ENCODE results near the gene MTHFSD. TPM values are rescaled to one million over a fixed set of nuclear protein-coding genes. Genes with fewer than 3 reads are reported as not detected.

MTHFSD gene
- total RNA-seq, 1 donor from 2014 or later: 29.1 TPM

DNA sequence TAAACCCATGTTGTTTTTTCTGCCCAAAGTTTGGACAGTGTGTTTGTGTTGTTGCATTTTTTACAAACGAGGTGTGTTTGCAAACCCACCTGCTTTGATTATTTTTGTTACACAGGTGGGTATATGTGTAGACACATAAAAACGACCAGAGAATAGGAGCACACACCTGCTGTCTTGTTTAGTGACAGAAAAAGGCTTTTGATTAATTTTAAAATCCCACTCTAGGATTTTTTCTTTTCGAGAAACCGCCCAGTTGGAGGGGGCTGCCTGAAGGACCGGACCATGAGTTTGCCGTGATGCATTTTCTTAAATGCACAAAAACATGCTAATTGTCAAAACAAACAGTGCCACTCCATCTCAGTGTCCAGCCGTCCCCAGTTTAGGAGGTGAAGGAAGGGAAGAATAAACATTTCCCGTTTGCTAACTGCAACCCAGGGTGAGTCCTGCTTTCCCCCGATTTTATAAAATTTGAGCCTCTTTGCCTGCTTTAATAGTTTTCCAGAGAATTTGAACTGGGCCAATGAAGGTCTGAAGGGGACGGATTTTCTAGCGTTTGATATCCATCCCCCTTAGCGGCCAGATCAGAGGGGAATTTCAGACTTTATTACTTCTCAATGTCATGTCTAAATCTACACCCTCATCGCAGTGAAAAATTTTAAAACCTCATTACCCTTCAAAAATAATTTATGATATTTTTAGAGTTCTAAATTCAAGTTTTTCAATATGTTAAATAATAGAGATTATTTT lies 14.8 kb upstream of the MTHFSD start:
- Mint-ChIP-seq H3K4me3 (no peak overlapping the region), H3K36me3 (ENCODE audit: low read depth) (no peaks in the 10 kb centered on the region), H3K27me3 (peaks cover 64% of the 10 kb centered on the region), H3K9me3 (no peaks in the 10 kb centered on the region), H3K4me1 (no peaks in the 10 kb centered on the region), H3K27ac (no peak overlapping the region)
- intact Hi-C loops (cut with micrococcal nuclease): loop anchor here (10.0 kb wide), 2 partner anchors 165 to 1065 kb away; no protein-coding TSS in a partner anchor
- DNase-seq: no peak

DNA sequence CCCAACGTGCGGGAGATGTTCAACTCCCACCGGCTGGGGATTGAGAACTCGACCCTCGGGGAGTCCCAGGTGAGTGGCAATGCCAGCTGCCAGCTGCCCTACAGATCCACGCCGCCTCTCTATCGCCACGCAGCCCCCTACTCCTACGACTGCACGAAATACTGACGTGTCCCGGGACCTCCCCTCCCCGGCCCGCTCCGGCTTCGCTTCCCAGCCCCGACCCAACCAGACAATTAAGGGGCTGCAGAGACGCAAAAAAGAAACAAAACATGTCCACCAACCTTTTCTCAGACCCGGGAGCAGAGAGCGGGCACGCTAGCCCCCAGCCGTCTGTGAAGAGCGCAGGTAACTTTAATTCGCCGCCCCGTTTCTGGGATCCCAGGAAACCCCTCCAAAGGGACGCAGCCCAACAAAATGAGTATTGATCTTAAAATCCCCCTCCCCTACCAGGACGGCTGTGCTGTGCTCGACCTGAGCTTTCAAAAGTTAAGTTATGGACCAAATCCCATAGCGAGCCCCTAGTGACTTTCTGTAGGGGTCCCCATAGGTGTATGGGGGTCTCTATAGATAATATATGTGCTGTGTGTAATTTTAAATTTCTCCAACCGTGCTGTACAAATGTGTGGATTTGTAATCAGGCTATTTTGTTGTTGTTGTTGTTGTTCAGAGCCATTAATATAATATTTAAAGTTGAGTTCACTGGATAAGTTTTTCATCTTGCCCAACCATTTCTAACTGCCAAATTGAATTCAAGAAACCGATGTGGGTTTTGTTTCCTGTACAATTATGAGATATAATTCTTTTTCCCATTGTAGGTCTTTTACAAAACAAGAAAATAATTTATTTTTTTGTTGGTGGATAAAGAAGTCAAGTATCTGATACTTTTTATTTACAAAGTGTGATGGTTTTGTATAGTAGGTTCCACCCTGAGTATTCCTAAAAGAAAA lies 13.9 kb upstream of the MTHFSD start:
- Mint-ChIP-seq H3K27me3 (peaks cover 66% of the 10 kb centered on the region), H3K36me3 (ENCODE audit: low read depth) (no peaks in the 10 kb centered on the region), H3K4me1 (peaks cover 1% of the 10 kb centered on the region), H3K4me3 (no peak overlapping the region), H3K9me3 (no peaks in the 10 kb centered on the region), H3K27ac (peak overlapping the region; percentile 63)
- no peak for DNase-seq
- intact Hi-C loops (cut with micrococcal nuclease): loop anchor here (1.0 to 10.0 kb wide), 2 partner anchors 71 to 1066 kb away; no protein-coding TSS in a partner anchor

DNA sequence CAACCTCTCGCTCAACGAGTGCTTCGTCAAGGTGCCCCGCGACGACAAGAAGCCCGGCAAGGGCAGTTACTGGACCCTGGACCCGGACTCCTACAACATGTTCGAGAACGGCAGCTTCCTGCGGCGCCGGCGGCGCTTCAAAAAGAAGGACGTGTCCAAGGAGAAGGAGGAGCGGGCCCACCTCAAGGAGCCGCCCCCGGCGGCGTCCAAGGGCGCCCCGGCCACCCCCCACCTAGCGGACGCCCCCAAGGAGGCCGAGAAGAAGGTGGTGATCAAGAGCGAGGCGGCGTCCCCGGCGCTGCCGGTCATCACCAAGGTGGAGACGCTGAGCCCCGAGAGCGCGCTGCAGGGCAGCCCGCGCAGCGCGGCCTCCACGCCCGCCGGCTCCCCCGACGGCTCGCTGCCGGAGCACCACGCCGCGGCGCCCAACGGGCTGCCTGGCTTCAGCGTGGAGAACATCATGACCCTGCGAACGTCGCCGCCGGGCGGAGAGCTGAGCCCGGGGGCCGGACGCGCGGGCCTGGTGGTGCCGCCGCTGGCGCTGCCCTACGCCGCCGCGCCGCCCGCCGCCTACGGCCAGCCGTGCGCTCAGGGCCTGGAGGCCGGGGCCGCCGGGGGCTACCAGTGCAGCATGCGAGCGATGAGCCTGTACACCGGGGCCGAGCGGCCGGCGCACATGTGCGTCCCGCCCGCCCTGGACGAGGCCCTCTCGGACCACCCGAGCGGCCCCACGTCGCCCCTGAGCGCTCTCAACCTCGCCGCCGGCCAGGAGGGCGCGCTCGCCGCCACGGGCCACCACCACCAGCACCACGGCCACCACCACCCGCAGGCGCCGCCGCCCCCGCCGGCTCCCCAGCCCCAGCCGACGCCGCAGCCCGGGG lies 12.9 kb upstream of the MTHFSD start:
- peak overlapping the region; percentile 62 for H3K27ac Mint-ChIP-seq
- DNase-seq: no peak
- no peaks in the 10 kb centered on the region for H3K9me3 Mint-ChIP-seq
- intact Hi-C loops (cut with micrococcal nuclease): loop anchor here (1.0 to 10.0 kb wide), 2 partner anchors 70 to 1067 kb away; no protein-coding TSS in a partner anchor
- H3K27me3 Mint-ChIP-seq: peaks cover 67% of the 10 kb centered on the region
- peak overlapping the region; percentile 15 for H3K4me3 Mint-ChIP-seq
- peaks cover 7% of the 10 kb centered on the region for H3K4me1 Mint-ChIP-seq
- no peaks in the 10 kb centered on the region for H3K36me3 Mint-ChIP-seq (ENCODE audit: low read depth)

DNA sequence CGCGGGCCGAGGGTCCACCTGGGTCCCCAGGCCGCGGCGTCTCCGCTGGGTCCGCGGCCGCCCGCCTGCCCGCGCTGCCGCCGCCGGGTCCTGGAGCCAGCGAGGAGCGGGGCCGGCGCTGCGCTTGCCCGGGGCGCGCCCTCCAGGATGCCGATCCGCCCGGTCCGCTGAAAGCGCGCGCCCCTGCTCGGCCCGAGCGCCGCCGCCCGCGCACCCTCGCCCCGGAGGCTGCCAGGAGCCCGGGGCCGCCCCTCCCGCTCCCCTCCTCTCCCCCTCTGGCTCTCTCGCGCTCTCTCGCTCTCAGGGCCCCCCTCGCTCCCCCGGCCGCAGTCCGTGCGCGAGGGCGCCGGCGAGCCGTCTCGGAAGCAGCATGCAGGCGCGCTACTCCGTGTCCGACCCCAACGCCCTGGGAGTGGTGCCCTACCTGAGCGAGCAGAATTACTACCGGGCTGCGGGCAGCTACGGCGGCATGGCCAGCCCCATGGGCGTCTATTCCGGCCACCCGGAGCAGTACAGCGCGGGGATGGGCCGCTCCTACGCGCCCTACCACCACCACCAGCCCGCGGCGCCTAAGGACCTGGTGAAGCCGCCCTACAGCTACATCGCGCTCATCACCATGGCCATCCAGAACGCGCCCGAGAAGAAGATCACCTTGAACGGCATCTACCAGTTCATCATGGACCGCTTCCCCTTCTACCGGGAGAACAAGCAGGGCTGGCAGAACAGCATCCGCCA lies 12.1 kb upstream of the MTHFSD start:
- peak overlapping the region; percentile 15 for H3K4me3 Mint-ChIP-seq
- no peaks in the 10 kb centered on the region for H3K9me3 Mint-ChIP-seq
- no peaks in the 10 kb centered on the region for H3K36me3 Mint-ChIP-seq (ENCODE audit: low read depth)
- peaks cover 7% of the 10 kb centered on the region for H3K4me1 Mint-ChIP-seq
- H3K27me3 Mint-ChIP-seq: peaks cover 68% of the 10 kb centered on the region
- peak overlapping the region; percentile 62 for H3K27ac Mint-ChIP-seq
- DNase-seq: no peak
- intact Hi-C loops (cut with micrococcal nuclease): loop anchor here (10.0 kb wide), 1 partner anchor 1068 kb away; no protein-coding TSS in a partner anchor

DNA sequence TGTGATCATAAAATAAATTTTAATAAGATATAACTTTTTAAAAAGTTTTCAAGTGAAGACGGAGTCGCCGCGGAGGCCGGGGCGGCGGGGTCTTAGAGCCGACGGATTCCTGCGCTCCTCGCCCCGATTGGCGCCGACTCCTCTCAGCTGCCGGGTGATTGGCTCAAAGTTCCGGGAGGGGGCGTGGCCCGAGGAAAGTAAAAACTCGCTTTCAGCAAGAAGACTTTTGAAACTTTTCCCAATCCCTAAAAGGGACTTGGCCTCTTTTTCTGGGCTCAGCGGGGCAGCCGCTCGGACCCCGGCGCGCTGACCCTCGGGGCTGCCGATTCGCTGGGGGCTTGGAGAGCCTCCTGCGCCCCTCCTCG lies 11.5 kb upstream of the MTHFSD start, which contains the start of gene FOXC2:
Gene FOXC2, plus strand, starts transcription at position 229 of the 365 bp plus-strand sequence. CDS start 507 bp downstream, outside the sequence.
- H3K36me3 Mint-ChIP-seq (ENCODE audit: low read depth): no peaks in the 10 kb centered on the region
- peaks cover 65% of the 10 kb centered on the region for H3K27me3 Mint-ChIP-seq
- H3K9me3 Mint-ChIP-seq: no peaks in the 10 kb centered on the region
- H3K4me3 Mint-ChIP-seq: peak within 1 kb of the TSS; percentile 15
- peak within 1 kb of the TSS; percentile 62 for H3K27ac Mint-ChIP-seq
- DNase-seq: peak; percentile 82
- intact Hi-C loops (cut with micrococcal nuclease): loop anchor here (10.0 kb wide), 1 partner anchor 1068 kb away; no protein-coding TSS in a partner anchor
- peaks cover 7% of the 10 kb centered on the region for H3K4me1 Mint-ChIP-seq

DNA sequence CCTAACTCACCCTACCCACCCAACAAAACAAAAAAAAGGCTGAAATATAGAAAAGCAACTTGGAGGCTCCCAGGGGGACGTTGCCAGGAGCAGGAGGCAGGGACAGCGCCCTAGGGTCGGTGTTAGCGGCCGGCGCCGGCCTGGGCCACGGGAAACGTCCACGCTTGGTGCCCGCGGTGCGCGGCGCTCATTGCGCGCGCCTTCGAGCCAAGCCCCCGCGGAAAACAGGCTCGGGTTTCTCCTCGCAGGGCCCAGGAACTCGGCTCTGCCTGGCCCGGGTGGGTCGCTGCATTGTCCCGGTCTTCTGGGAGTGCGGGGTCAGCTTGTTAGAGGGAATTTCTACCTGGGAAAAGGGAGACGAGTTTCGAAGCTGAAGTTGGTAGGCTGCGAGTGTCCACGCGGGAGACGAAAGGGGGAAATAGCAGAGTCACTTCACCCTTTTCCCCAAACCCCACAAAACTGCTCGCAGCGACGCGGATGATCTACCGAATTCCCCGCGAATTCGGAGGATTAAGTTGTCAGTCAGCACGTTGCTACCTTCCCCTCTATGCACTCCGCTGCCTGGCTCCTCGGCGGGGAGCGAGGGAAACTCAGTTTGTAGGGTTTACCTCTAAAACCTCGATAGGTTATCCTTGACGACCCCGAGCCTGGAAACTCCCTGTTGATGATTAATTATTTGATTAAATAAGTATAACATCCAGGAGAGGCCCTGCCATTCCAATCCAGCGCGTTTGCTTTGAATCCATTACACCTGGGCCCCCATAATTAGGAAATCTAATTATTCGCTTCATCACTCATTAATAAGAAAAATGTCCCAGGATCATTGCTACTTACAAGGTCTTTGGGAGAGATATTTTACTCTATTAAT lies 10.8 kb upstream of the MTHFSD start:
- Mint-ChIP-seq H3K36me3 (ENCODE audit: low read depth) (no peaks in the 10 kb centered on the region), H3K4me1 (peaks cover 7% of the 10 kb centered on the region), H3K9me3 (no peaks in the 10 kb centered on the region), H3K4me3 (no peak overlapping the region), H3K27me3 (peaks cover 60% of the 10 kb centered on the region), H3K27ac (peak overlapping the region; percentile 15)
- DNase-seq: no peak
- intact Hi-C loops (cut with micrococcal nuclease): loop anchor here (2.0 to 10.0 kb wide), 2 partner anchors 57 to 1069 kb away; no protein-coding TSS in a partner anchor

DNA sequence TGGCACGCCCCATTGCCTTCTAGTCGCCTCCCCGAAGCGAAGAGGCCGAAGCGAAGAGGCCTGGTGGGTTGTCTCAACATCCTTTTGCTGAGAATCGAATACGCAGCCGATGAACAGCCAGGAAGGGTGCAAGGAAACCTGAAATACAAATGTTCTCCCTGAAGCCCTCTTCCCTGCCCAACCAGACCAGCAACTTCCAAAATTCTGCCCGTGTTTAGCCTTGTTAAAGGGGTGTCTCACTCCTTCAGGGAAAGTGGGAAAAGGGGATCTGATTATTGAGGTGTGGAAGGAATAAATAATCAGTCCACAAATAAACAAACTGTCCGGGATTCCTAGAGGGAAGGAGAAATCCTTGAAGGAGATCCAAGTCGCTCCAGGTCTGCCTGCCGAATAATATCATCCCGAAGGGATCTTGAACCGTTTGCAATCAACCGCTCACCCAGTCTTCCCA lies 10.2 kb upstream of the MTHFSD start:
- Mint-ChIP-seq H3K4me3 (no peak overlapping the region), H3K36me3 (ENCODE audit: low read depth) (no peaks in the 10 kb centered on the region), H3K27me3 (peaks cover 56% of the 10 kb centered on the region), H3K9me3 (no peaks in the 10 kb centered on the region), H3K27ac (peak overlapping the region; percentile 15), H3K4me1 (peaks cover 7% of the 10 kb centered on the region)
- no peak for DNase-seq
- intact Hi-C loops (cut with micrococcal nuclease): loop anchor here (2.0 to 10.0 kb wide), 2 partner anchors 56 to 1070 kb away; no protein-coding TSS in a partner anchor

DNA sequence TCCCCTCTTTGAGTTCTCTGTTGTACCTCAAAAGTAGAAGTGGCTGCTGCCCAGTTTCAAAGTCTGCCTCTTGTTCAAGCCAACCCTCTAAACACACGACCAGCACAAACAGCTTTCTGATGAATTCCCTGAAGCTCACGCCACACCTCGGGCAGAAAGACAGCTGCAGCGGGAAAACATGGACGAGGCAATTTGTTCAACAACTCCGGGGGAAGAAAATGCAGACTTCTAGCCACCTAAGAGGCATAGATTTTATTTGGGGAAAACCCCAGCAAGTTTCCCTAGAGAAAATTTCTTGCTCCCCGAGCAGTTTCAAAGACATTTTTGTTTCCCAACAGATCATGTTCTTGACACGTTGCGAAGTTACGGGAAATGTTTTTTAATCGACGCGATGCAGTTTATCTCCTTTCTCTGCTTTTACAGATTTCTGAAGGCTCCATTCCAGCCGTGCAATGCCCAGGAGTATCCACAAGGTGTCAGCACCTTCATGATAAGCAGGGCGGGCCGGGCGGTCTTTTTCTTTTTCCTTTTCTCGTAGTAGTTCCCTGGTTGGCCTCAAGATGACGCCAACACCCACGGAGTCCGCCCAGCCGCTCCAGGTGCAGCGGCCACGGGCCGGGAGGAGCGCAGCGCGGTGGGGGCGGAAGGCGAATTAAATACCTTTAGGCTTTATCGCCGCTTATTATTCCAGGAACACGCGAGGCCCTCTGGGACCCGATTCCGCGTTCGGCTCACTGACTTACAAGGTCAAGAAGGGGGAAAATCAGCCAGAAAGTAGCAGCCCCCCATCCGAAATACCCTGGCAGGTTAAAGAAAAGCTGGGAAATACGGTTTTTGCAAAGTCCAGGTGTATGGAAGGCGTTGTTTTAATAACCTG lies 8.7 kb upstream of the MTHFSD start:
- Mint-ChIP-seq H3K4me1 (peaks cover 7% of the 10 kb centered on the region), H3K36me3 (ENCODE audit: low read depth) (no peaks in the 10 kb centered on the region), H3K27ac (peak overlapping the region; percentile 27), H3K4me3 (peak overlapping the region; percentile 30), H3K9me3 (no peaks in the 10 kb centered on the region), H3K27me3 (peaks cover 42% of the 10 kb centered on the region)
- peak; percentile 96 for DNase-seq
- intact Hi-C loops (cut with micrococcal nuclease): loop anchor here (1.0 to 10.0 kb wide), 6 partner anchors 55 to 1071 kb away; no protein-coding TSS in a partner anchor

DNA sequence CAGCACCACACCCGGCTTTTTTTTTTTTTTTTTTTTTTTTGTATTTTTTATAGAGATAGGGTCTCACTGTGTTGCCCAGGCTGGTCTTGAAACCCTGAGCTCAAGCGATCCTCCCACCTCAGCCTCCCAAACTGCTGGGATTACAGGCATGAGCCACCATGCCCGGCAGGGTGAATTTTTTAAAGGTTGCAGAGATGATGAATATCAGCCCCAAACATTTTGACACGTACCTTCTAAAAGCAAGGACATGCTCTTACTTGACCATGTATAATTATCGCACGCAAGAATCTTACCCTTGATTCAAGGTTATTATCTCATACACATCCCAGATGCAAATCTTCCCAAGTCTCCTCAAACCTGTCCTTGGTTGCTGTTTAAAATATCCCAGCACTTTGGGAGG lies 7.3 kb upstream of the MTHFSD start:
- H3K9me3 Mint-ChIP-seq: no peaks in the 10 kb centered on the region
- H3K4me1 Mint-ChIP-seq: peaks cover 7% of the 10 kb centered on the region
- peaks cover 36% of the 10 kb centered on the region for H3K27me3 Mint-ChIP-seq
- no peak for DNase-seq
- H3K4me3 Mint-ChIP-seq: no peak overlapping the region
- intact Hi-C loops (cut with micrococcal nuclease): loop anchor here (5.0 to 10.0 kb wide), 3 partner anchors 200 to 1072 kb away; no protein-coding TSS in a partner anchor
- H3K36me3 Mint-ChIP-seq (ENCODE audit: low read depth): no peaks in the 10 kb centered on the region
- no peak overlapping the region for H3K27ac Mint-ChIP-seq

DNA sequence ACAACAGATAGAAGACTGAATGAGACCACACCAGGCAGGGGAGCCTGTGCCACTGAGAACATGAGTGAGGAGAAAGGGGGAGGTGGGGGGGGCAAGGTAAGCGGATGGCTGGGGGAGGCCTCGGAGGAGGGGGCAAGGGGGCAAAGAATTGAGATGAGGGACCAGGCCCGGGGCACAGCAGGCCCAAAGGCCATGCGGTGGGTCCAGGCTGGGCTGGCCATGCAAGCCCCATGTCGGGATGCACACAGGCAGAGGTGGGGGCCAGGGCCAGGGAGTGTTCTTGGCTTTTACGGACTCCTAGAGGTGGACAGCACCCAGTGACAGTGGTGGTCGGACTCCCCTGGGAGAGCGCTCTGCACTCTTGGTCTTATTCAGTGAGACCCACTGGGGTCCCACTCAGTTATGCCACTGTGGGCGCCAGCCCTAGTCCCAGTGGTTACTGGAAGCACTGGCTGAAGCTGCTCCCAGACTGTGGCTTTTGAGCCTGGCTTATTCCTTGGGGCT lies 4.8 kb upstream of the MTHFSD start:
- DNase-seq: no peak
- Mint-ChIP-seq H3K27ac (no peak overlapping the region), H3K4me1 (peaks cover 11% of the 10 kb centered on the region), H3K4me3 (no peak overlapping the region), H3K9me3 (no peaks in the 10 kb centered on the region), H3K36me3 (ENCODE audit: low read depth) (peaks cover 3% of the 10 kb centered on the region), H3K27me3 (peaks cover 19% of the 10 kb centered on the region)
- intact Hi-C loops (cut with micrococcal nuclease): loop anchor here (5.0 to 10.0 kb wide), 3 partner anchors 202 to 1075 kb away; no protein-coding TSS in a partner anchor

Measured in activated CD4-positive, alpha-beta T cell treated with anti-CD3 and anti-CD28 coated beads, Interleukin-2, amount 10 ng/mL, durations not matched to agents 24 days and 14 days (primary cell).